ENCODE measurements around the gene RPS6KA2. TPM values are rescaled to one million over a fixed set of nuclear protein-coding genes. Genes with fewer than 3 reads are reported as not detected.

Gene RPS6KA2
- total RNA-seq, 1 experiment from 2014 or later, result 7.2 TPM

GRCh38 chr6:166527849-166528248 lies 99.2 kb downstream of the RPS6KA2 start:
- Histone ChIP-seq H3K4me2 (ENCODE audit: low read depth, low read length, poor library complexity, severe bottlenecking) (no peak overlapping the region), H4K20me1 (ENCODE audit: insufficient read depth, low read depth, low read length) (no peaks in the 10 kb centered on the region), H3K9ac (ENCODE audit: low read length) (no peak overlapping the region), H2AFZ (ENCODE audit: low read length) (no peak overlapping the region), H3K4me3 (ENCODE audit: low read length) (no peak overlapping the region), H3K79me2 (ENCODE audit: low read length) (no peaks in the 10 kb centered on the region), H3K9me2 (replicated peaks; ENCODE audit: insufficient read depth, low read length) (no peaks in the 10 kb centered on the region), H3K27me3 (ENCODE audit: low read length) (no peaks in the 10 kb centered on the region), H3K9me3 (ENCODE audit: low read length) (no peaks in the 10 kb centered on the region), H3K4me1 (ENCODE audit: low read length) (peaks cover 14% of the 10 kb centered on the region), H3K27ac (ENCODE audit: low read length) (no peak overlapping the region), H3K36me3 (ENCODE audit: insufficient read depth, low read length) (no peaks in the 10 kb centered on the region)
- no peak for DNase-seq

- Histone ChIP-seq H3K9me2 (replicated peaks; ENCODE audit: insufficient read depth, low read length) (no peaks in the 10 kb centered on the region), H3K4me1 (ENCODE audit: low read length) (peaks cover 12% of the 10 kb centered on the region), H2AFZ (ENCODE audit: low read length) (no peak overlapping the region), H3K27ac (ENCODE audit: low read length) (no peak overlapping the region), H3K27me3 (ENCODE audit: low read length) (no peaks in the 10 kb centered on the region), H4K20me1 (ENCODE audit: insufficient read depth, low read depth, low read length) (no peaks in the 10 kb centered on the region), H3K9ac (ENCODE audit: low read length) (no peak overlapping the region), H3K9me3 (ENCODE audit: low read length) (no peaks in the 10 kb centered on the region), H3K36me3 (ENCODE audit: insufficient read depth, low read length) (no peaks in the 10 kb centered on the region), H3K4me3 (ENCODE audit: low read length) (no peak overlapping the region), H3K4me2 (ENCODE audit: low read depth, low read length, poor library complexity, severe bottlenecking) (no peak overlapping the region), H3K79me2 (ENCODE audit: low read length) (no peaks in the 10 kb centered on the region)
- DNase-seq, result no peak
Measured at GRCh38 chr6:166526937-166527336, 100.1 kb downstream of the RPS6KA2 start.

- Histone ChIP-seq H3K9me3 (ENCODE audit: low read length) (no peaks in the 10 kb centered on the region), H3K27ac (ENCODE audit: low read length) (no peak overlapping the region), H3K36me3 (ENCODE audit: insufficient read depth, low read length) (no peaks in the 10 kb centered on the region), H3K4me3 (ENCODE audit: low read length) (no peak overlapping the region), H2AFZ (ENCODE audit: low read length) (no peak overlapping the region), H4K20me1 (ENCODE audit: insufficient read depth, low read depth, low read length) (no peaks in the 10 kb centered on the region), H3K79me2 (ENCODE audit: low read length) (no peaks in the 10 kb centered on the region), H3K27me3 (ENCODE audit: low read length) (no peaks in the 10 kb centered on the region), H3K4me2 (ENCODE audit: low read depth, low read length, poor library complexity, severe bottlenecking) (no peak overlapping the region), H3K9ac (ENCODE audit: low read length) (no peak overlapping the region), H3K9me2 (replicated peaks; ENCODE audit: insufficient read depth, low read length) (no peaks in the 10 kb centered on the region), H3K4me1 (ENCODE audit: low read length) (peaks cover 12% of the 10 kb centered on the region)
- DNase-seq, result no peak
Measured at GRCh38 chr6:166525567-166525966, 101.5 kb downstream of the RPS6KA2 start.

- Histone ChIP-seq H3K9me3 (ENCODE audit: low read length) (no peaks in the 10 kb centered on the region), H3K4me2 (ENCODE audit: low read depth, low read length, poor library complexity, severe bottlenecking) (no peak overlapping the region), H3K79me2 (ENCODE audit: low read length) (no peaks in the 10 kb centered on the region), H3K9ac (ENCODE audit: low read length) (no peak overlapping the region), H2AFZ (ENCODE audit: low read length) (no peak overlapping the region), H3K4me1 (ENCODE audit: low read length) (peaks cover 6% of the 10 kb centered on the region; the same call in 1 of the 2 replicates), H3K36me3 (ENCODE audit: insufficient read depth, low read length) (no peaks in the 10 kb centered on the region), H3K9me2 (replicated peaks; ENCODE audit: insufficient read depth, low read length) (no peaks in the 10 kb centered on the region), H4K20me1 (ENCODE audit: insufficient read depth, low read depth, low read length) (no peaks in the 10 kb centered on the region), H3K4me3 (ENCODE audit: low read length) (no peak overlapping the region), H3K27ac (ENCODE audit: low read length) (no peak overlapping the region), H3K27me3 (ENCODE audit: low read length) (no peaks in the 10 kb centered on the region)
- no peak for DNase-seq
Measured at GRCh38 chr6:166523782-166524559, 103.1 kb downstream of the RPS6KA2 start.

- no peaks in the 10 kb centered on the region for H3K9me2 ChIP-seq (replicated peaks; ENCODE audit: insufficient read depth, low read length)
- no peaks in the 10 kb centered on the region for H3K79me2 ChIP-seq (ENCODE audit: low read length)
- peaks cover 12% of the 10 kb centered on the region for H3K4me1 ChIP-seq (ENCODE audit: low read length)
- no peak overlapping the region for H3K27ac ChIP-seq (ENCODE audit: low read length)
- DNase-seq, result no peak
- no peaks in the 10 kb centered on the region for H4K20me1 ChIP-seq (ENCODE audit: insufficient read depth, low read depth, low read length)
- peaks cover 4% of the 10 kb centered on the region; the same call in 1 of the 2 replicates for H3K9me3 ChIP-seq (ENCODE audit: low read length)
- H3K36me3 ChIP-seq (ENCODE audit: insufficient read depth, low read length), result peaks cover 7% of the 10 kb centered on the region; the same call in 1 of the 2 replicates
- H2AFZ ChIP-seq (ENCODE audit: low read length), result no peak overlapping the region
- H3K4me2 ChIP-seq (ENCODE audit: low read depth, low read length, poor library complexity, severe bottlenecking), result no peak overlapping the region
- no peak overlapping the region for H3K4me3 ChIP-seq (ENCODE audit: low read length)
- H3K27me3 ChIP-seq (ENCODE audit: low read length), result no peaks in the 10 kb centered on the region
- no peak overlapping the region for H3K9ac ChIP-seq (ENCODE audit: low read length)
Measured at GRCh38 chr6:166520905-166521834, 105.9 kb downstream of the RPS6KA2 start.

- no peaks in the 10 kb centered on the region for H3K27me3 ChIP-seq (ENCODE audit: low read length)
- H2AFZ ChIP-seq (ENCODE audit: low read length), result no peak overlapping the region
- no peak overlapping the region for H3K4me3 ChIP-seq (ENCODE audit: low read length)
- H3K9me3 ChIP-seq (ENCODE audit: low read length), result peaks cover 4% of the 10 kb centered on the region; the same call in 1 of the 2 replicates
- H3K4me2 ChIP-seq (ENCODE audit: low read depth, low read length, poor library complexity, severe bottlenecking), result no peak overlapping the region
- H3K9me2 ChIP-seq (replicated peaks; ENCODE audit: insufficient read depth, low read length), result no peaks in the 10 kb centered on the region
- peaks cover 47% of the 10 kb centered on the region for H3K4me1 ChIP-seq (ENCODE audit: low read length)
- no peak for DNase-seq
- peaks cover 7% of the 10 kb centered on the region; the same call in 1 of the 2 replicates for H3K36me3 ChIP-seq (ENCODE audit: insufficient read depth, low read length)
- no peaks in the 10 kb centered on the region for H3K79me2 ChIP-seq (ENCODE audit: low read length)
- no peaks in the 10 kb centered on the region for H4K20me1 ChIP-seq (ENCODE audit: insufficient read depth, low read depth, low read length)
- no peak overlapping the region for H3K9ac ChIP-seq (ENCODE audit: low read length)
- H3K27ac ChIP-seq (ENCODE audit: low read length), result peak overlapping the region; percentile 63; the same call in 1 of the 2 replicates
Measured at GRCh38 chr6:166516251-166516884, 110.7 kb downstream of the RPS6KA2 start.

GRCh38 chr6:166515072-166515810 lies 111.8 kb downstream of the RPS6KA2 start:
- H3K27me3 ChIP-seq (ENCODE audit: low read length), result no peaks in the 10 kb centered on the region
- peaks cover 47% of the 10 kb centered on the region for H3K4me1 ChIP-seq (ENCODE audit: low read length)
- peak overlapping the region; percentile 53 for H3K4me2 ChIP-seq (ENCODE audit: low read depth, low read length, poor library complexity, severe bottlenecking)
- DNase-seq, result peak; percentile 86
- peaks cover 4% of the 10 kb centered on the region; the same call in 1 of the 2 replicates for H3K9me3 ChIP-seq (ENCODE audit: low read length)
- peak overlapping the region; percentile 63 for H3K27ac ChIP-seq (ENCODE audit: low read length)
- H3K4me3 ChIP-seq (ENCODE audit: low read length), result peak overlapping the region; percentile 23; the same call in 1 of the 2 replicates
- H3K36me3 ChIP-seq (ENCODE audit: insufficient read depth, low read length), result peaks cover 7% of the 10 kb centered on the region; the same call in 1 of the 2 replicates
- no peaks in the 10 kb centered on the region for H4K20me1 ChIP-seq (ENCODE audit: insufficient read depth, low read depth, low read length)
- no peak overlapping the region; the same call in 1 of the 2 replicates for H2AFZ ChIP-seq (ENCODE audit: low read length)
- H3K9ac ChIP-seq (ENCODE audit: low read length), result peak overlapping the region; percentile 37; the same call in 1 of the 2 replicates
- no peaks in the 10 kb centered on the region for H3K9me2 ChIP-seq (replicated peaks; ENCODE audit: insufficient read depth, low read length)
- H3K79me2 ChIP-seq (ENCODE audit: low read length), result no peaks in the 10 kb centered on the region
